Measurements from ENCODE around the gene RPS27.

DNA sequence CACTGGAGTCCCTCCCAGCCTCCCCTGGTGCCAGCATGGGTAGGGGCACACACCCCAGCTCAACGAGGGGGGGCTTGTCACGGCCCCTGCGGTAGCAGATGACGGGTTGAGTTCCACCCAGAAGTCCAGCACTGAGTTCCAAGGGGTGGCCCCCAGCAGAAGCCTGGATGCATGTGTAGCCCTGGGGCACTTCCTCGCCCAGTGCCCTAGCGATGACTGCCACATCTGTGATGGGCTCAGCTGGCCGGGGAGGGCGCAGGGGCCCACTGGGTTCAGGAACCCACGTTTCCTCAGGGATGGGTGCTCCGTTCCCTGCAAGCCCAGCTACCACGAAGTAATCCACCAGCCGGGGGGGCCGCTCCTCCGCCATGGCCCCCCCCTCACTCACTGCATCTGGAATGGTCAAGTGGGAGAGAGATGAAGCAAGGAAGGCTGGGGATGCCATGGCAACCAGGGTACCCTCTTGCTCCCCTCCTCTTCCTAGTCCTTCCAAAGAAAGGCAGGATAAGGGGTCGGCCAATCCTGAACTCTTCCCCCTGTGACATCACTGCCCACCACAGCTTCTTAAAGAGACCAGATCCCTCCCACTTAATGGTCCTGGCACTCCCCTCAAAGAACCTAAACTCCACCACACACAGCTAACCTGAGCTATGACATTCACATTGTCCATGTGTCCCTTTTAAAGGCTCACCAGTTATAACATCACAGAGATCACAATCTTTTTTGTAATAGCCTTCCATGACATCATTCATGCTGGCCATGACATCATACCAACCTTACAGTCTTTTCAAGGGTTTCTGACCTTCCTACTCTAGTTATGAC lies 46.3 kb upstream of the RPS27 start:
- no peak for TF ChIP-seq SPI1 (IDR thresholded peaks at IDR 0.05; ENCODE audit: low read depth, low read length)
- TF ChIP-seq POLR2A (IDR thresholded peaks at IDR 0.05; ENCODE audit: low read depth, low read length) = no peak
- TF ChIP-seq POLR2AphosphoS5 (IDR thresholded peaks at IDR 0.05; ENCODE audit: low read depth, low read length) = no peak; the same call in 1 of the 2 replicates
- no peak for TF ChIP-seq TAF1 (IDR thresholded peaks at IDR 0.05; ENCODE audit: low read depth, low read length)
